Renal pelvis (tissue), 4 donors: ENCODE results near the gene SRMS. TPM values are rescaled to one million over a fixed set of nuclear protein-coding genes. Genes with fewer than 3 reads are reported as not detected.
"Not testable (repeated sequence)": the region's sequence is repeated elsewhere in the genome, so short reads cannot be mapped to it uniquely, and the experiment has no call there.

Experiments
- DNase-seq: peaks from one replicate; pipeline ENCODE4 v3.0.0-alpha.2; 2013
- polyA plus RNA-seq, 3 donors: library from polyadenylated mRNA; unstranded; fragments of 120-200 nt; gene quantifications; one replicate each; pipeline ENCODE4 v1.2.1, GENCODE V29; 2013; ENCODE audit not compliant: insufficient read length in 3 of 3

Gene SRMS
- polyA plus RNA-seq, 3 donors, result 0.19 to 0.26 (median 0.26) TPM

DNA sequence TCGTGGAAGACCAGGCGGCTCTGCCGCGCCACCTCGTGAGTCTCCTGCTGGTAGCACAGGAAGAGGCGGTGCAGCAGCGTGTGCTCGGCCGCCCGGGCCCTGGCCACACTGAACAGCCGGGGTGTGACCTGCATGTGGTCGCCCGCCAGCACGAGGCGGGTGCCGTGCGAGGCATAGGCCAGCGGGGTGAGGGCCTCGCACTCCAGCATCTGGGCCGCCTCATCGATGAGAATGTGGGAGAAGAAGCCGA, 19.5 kb upstream of the SRMS start:
- DNase-seq, result no peak

DNA sequence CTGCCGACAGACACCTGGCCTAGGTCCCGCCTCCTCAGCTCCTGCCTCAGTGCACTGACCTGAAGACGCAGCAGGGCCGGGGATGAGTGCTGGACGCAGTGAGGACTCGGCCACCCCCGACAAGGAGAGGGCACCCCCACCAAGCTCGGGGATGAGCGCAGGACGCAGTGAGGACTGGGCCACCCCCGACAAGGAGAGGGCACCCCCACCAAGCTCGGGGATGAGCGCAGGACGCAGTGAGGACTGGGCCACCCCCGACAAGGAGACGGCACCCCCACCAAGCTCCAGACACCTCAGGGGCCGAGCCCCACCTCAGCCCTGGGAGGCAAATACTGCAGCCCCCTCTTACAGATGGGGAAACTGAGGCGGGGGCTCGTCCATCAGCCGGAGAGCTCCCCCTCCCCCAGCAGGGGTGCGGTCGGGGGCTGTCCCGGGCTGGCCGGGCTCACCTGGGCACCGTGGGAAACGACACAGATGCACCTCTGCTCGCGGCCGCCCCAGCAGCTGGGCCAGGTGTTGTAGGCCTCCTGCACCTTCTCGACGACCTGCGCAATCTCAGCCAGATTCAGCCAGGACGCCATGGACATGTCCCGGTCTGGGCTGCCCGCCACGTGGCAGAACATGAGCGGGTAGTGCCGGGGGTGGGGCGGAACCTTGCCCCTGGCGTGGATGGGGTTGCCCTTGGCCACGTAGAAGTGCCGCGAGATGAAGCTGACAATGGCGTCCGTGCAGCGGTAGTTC, 19.0 kb upstream of the SRMS start:
- DNase-seq, result no peak

DNA sequence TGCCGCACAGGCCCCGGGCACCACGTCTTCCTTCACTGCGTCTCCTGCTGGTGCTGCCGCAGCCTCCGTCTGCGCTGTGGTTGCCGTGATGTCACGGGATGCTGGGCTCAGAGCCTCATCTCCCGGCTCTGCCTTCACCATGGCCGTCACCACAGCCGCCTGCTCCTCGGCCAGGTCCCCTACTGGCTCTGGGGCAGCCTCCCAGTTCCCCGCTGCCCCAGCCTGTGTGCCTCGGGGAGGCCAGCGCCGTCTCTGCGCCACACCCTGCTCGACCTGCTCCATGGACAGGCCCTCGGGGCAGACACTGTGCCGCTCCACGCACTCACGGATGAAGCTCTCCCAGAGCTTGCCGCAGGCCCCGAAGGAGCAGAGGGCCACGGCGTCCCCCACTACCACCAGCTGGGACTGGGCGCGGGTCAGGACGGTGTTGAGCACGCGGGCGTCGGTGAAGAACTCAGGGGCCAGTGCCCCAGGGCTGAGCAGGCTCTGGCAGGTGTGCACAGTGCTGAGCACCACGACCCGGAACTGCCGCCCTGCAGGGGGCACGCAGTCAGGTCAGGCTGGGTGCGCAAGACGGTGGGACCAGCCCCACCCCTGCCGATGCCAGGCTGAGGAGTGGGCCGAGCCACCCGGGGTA, 18.3 kb upstream of the SRMS start:
- DNase-seq, result no peak

DNA sequence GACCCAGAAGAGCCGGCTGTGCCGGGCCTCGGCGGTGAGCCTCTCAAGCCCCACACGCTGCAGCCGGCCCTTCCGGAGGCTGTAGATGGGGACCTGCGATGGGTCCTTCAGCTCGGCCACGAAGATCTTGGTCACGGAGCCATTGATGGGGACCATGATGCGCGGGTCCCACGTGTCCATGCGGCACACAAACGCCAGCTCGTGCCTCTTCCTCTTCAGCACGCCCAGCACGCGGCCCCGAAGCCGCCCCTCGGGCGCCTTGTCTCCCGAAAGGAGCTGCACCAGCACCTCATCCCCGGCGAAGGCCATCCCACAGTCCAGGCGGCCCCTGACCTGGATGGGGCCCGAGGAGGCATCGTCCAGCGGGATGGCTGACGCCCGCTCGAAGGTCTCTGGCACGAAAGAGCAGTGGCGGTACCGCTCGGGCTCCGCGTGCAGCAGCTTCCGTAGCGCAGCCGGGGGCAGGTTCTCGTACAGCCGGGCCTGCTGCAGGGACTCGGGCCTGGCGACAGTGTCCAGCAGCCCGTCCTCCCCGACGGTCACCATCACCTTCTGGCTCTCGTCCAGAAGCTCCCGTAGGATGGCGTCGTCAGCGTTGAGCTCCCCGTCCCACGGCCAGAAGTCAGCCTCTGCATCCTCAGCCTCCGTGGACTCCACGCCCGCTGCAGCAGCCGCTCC, 17.6 kb upstream of the SRMS start:
- DNase-seq, result no peak

DNA sequence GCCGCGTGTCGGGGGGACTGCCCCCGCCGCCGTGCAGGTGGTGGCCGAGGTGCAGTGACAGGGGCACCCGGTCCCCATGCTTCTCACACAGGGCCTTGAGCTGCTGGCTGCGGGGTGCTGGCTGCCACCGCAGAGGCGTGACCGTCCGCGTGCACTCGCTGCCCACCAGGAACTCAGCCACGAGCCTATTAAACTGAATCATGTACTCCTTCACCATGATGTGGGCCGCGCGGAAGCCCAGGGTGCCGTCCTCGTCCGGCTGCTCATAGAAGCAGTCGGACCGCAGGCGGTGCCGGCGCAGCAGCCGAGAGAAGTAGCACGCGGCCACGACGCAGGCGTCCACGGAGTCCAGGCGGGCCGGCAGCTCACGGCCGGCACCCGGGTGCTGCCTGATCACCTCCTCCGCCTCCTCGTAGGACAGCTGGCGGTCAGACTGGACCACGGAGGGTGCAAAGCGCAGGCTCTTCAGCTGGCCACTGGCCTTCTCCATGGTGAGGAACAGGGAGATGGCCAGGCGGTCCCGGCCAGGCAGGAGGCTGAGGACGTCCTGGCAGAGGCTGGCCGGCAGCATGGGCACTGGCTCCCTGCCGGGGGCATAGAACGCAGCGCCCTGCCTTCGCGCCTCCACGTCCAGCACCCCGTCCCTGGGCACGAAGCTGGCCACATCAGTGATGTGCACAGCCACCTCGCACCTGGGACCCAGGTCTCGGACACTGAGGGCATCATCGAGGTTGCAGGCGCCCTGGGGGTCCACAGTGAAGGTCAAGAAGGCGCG, 16.7 kb upstream of the SRMS start:
- DNase-seq, result no peak

DNA sequence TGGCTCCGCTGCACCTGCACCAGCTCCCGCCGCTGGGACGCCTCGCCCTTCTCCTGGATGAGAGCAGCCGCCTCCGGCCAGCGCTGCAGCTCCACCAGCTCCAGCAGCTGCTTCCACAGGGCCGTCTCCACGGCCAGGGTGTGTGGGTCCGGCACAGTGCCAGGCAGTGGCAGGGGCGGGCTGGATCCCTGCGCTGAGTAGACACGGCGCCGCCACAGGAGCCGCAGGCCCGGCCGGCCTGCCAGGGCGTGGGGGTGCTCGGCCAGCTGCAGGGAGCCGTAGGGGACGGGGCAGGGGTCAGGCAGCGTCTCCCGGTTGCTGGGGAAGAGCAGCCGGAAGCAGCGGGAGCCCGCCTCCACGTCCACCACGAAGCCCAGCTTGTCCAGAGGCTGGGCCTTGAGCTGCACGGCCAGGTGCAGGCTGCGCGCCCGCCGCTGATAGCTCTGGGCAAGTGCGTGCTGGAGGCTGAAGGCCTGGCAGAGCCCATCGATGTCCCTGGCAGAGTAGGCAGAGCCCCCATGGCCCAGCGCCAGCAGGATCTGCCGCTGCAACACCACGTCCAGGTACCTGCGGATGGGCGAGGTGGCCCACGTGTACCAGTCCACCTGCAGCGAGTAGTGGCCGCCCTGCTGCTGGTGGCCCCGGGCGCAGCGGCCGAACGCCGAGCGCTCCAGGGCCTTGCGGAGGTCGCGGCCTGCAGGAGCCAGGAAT, 15.8 kb upstream of the SRMS start:
- no peak for DNase-seq

DNA sequence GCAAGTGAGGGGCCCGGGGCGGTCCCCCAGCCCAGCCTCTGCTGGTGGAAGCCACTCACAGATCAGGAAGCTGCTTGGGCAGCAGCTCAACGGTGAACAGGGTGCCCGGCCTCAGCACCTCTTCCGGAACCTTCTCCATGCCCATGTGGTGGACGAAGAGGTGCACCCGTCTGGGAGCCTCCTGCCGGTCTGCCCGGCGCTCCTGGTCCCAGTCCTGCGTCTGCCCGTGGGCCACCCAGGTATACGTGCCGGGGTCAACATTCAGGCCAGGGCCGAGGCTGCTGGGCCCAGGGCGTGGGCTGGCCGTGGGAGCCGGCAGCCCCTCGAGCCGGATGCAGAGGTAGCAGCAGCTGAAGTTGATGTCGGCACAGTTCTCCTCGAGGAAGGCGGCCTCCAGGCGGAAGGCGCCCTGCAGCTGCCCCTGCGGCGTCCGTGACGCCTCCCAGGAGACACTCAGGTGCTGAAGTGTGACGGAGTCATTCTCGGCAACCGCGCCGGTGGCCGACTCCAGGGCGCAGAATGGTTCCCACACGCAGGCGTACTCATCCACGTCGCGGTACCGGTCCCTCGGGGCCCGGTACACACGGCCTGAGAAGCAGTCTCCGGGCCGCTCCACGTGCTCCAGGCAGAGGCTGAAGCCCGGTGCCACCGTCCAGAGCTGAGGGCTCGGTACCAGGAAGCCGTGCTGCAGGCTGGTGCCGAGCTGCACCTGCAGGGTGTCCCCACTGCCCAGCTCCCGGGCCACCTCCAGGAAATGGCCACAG, 15.1 kb upstream of the SRMS start:
- DNase-seq, result no peak

DNA sequence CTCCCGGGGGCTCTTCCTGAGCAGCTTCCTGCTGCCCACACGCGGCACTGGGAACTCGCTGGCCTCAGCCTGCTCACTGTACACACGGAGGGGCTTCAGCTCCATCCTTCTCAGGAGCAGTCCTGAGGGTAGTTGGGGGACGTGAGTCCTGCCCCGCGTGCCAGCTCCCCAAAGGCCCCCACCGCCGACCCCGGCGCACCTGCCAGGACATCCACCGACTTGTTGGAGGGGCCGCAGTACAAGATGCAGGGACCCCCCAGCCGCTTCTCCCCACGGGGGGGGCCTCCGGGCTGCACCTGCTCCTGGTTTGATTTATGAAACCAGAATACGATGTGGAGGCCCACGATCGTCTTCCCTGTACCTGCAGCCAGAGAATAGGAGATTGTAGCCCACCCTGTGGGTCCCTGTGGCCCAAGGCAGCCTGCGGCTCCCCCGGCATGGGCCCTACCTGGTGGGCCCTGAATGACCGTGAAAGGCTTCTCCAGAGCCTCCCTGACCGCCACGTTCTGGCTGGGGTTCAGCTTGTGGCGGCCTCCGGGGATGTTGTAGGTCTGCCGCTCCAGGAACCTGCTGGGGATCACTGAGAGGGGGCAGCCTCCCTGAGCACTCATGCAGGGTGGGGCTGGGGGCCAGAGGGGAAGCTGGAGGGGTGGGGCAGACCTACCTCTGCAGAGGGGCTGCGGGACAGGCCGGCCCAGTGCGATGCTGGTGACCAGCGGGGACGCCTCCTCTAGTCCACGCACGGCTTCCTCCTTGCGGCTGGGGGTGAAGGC, 14.3 kb upstream of the SRMS start:
- DNase-seq, result no peak

DNA sequence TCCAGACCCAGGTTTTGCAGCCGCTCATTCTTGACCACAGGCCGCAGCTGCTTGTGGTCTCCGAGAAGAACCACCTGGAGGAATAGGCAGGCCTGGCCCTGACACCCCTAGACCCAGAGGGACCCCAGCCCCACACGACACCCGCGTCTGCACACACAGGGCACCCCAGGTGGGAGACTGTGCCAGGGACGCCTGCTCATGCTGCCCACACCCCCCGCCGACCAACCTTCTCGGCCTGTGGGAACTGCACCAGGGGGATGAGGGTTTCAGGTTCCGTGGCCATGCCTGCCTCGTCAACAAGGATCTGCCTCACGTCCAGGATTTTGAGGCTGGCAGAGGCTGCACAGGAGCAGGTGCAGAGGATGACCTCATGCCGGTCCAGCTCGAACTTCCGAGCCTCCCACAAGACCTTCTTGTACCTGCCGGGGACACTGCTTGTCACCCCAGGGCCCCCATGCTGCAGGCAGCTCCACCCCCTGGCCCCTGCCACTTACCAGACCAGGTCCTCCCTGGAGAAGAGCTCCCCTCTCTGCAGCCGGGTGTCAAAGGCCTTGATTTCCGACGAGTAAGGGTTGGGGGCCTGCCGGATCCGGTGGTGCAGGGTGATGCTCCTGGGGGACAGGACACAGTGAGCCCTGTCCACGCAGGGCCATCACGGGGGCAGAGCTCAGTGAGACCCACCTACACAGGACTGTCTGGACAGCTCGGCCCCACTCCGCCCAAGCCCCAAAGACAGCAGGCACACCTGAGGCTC, 13.5 kb upstream of the SRMS start:
- no peak for DNase-seq

DNA sequence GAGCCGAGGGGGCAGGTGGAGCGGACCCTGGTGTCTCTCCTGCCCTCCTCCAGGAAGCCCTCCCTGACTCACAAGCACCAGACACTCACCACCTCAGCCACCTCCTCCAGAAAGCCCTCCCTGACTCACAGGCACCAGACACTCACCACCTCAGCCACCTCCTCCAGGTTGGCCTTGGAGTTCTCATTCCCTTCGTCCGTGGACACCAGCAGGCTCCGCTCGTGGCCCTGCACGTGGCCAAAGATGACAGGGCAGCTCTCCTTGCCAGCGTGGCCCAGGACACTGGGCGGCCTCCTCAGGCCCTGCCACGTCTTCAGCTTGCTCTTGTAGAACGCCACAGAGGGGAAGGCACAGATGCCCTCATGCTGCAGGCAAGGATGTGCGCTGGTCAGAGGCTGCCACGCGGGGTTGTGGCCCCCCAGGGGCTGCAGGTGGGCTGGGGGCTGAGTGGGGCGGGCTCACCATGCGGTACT, 12.8 kb upstream of the SRMS start:
- no peak for DNase-seq

DNA sequence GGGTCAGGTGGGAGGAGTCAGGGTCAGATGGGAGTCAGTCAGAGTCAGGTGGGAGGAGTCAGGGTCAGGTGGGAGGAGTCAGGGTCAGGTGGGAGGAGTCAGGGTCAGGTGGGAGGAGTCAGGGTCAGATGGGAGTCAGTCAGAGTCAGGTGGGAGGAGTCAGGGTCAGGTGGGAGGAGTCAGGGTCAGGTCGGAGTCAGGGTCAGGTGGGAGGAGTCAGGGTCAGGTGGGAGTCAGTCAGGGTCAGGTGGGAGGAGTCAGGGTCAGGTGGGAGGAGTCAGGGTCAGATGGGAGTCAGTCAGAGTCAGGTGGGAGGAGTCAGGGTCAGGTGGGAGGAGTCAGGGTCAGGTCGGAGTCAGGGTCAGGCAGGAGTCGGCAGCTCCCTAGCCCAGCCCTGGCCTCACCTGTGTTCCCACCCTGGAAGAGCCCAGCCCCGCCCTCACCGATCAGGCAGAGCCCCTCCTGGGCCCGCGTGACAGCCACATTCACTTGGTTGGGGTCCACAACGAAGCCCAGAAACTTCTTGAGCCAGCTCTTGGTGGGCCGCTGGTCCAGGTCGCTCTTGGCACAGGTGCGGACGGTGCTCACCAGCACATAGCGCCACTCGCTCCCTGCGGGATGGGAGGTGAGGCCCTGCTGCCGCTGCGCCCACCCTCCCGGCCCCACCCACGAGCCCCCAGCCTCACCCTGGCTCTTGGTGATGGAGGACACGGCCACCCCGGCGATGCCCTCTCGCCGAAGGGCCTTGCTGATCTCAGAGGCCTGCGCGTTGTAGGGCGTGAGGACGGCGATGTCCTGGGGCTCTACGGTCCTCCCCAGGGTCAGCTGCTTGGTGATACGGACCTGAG, 12.2 kb upstream of the SRMS start:
- DNase-seq, result not testable (repeated sequence)

DNA sequence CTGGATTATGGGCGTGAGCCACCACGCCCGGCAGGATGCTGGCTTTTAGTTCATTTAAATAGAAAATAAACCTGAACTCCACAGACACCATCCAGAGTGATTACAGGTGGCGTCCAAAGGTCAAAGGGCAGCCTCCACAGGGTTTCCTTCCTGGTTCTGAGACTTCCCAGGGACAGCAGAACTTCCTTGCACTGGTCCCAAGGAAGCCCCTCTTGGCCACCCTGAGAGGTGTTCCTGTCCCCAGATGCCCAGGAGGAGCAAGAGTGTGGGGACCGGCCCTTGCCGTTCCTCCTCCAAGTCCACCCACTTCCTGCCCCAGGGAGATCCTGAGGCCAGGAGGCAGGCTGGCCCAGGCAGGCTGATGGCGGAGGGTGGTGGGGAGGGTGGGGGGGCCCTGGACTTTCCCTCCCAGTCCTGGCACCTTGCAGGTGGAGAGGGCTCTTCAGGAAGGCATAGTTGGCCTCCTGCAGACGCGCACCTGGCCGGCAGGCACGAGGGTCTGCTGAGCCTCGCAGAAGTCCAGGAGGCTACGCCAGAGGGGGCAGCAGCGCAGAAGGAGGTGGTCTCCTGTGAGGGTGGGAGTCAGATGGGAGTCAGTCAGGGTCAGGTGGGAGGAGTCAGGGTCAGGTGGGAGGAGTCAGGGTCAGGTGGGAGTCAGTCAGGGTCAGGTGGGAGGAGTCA, 11.4 kb upstream of the SRMS start:
- DNase-seq, result no peak

DNA sequence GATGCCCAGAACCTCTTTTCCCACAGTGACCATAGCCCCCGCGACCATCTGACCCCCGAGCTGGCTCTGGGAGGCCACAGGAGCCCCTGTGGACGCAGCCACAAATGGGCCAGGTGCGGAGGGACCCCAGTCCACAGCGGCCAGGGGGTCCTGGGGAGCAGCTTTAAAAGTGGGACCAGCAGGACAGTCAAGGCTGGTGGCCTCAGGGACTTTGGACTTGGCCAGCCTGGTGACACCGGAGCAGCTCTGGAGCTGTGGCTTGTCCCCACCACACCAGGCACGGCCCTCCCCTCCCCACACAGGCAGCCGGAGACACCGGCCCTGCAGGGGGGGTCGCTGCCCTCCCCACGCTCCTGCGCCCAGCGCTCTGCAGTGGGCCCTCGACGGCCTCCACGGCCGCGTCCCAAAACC, 9.9 kb upstream of the SRMS start:
- DNase-seq, result no peak

DNA sequence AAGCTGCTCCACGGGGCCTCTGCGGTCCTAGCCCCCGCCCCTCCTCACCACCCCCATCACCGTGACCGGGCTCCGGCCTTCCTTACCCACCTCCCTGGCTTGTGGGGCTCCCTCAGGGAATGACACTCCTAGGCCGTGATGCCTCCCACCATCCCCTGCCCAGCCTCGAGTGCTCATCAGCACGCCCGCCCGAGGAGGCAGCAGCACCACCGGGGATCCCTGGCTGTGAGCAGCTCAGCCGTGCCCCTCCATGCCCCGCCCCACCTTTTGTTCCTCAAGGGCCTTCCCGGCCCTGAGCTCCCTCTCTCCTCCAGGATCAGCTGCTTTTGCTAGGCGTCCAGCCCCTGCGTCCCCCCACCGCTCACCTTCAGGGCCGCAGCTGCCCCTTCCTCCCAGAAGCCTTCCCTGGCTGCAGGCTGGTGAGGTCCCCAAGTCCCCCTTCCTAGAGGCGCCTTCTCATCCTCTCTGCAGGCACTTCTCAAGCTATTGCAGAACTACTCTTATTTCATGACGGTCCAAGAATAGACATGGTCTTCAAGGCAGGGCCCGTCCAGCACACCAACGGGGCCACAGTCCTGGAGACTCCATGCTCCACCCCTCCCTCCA, 9.4 kb upstream of the SRMS start:
- DNase-seq, result no peak

DNA sequence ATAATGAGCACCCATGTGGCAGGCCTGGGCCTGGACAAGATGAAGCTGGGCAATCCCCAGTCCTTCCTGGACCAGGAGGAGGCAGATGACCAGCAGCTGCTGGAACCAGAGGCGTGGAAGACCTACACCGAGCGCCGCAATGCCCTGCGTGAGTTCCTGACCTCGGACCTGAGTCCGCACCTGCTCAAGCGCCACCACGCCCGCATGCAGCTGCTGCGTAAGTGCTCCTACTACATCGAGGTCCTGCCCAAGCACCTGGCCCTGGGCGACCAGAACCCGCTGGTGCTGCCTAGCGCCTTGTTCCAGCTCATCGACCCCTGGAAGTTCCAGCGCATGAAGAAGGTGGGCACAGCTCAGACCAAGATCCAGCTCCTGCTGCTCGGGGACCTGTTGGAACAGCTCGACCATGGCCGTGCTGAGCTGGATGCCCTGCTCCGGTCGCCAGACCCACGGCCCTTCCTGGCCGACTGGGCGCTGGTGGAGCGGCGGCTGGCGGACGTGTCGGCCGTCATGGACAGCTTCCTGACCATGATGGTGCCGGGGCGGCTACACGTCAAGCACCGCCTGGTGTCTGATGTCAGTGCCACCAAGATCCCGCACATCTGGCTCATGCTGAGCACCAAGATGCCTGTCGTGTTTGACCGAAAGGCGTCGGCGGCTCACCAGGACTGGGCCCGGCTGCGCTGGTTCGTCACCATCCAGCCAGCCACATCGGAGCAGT, 8.3 kb upstream of the SRMS start:
- no peak for DNase-seq

DNA sequence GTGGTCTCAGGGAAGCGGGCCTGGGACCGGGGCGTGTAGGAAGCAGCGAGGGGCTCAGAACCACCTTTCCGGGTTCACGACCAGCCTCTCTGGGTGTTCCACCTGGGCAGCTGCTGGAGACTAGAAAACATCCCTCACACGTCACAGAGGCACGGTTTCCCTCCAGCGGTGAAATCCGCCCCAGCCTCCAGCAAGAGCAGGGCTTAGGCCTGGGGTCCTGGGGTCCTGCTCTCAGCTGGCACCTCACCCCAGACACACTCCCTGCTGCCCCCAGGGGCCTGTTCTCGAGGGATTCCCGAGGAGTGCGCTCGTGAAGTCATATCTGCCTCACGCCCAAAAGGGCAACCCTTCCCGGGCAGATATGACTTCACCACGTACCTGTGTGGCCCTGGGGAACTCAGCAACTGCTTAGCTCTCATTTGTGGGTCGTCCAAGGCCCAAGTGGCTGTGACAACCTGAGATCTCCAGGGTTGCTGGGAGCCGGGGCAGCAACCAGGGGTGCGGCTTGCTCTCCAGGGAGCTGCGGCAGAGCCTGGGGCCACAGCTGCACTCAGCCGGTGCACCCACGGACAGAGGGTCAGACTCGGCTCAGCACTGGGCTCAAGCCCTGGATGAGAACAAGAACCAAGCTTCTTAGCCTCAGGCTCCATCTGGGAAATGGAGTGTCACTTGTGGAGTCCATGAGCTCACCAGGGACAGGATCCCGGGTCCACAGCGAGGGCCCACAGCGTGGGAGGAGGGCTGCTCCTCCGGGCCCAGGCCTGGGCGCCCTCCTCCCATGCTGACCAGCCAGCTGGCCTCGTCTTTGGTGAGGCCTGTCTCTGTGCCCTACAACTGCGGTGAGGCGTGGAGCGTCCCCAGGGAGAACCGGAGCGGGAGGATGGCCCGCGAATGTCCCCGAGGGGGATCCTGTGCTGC, 7.1 kb upstream of the SRMS start:
- DNase-seq, result no peak
